Astrocyte (in vitro differentiated cells and primary cell): ENCODE data around the gene CUL5. TPM values are rescaled to one million over a fixed set of nuclear protein-coding genes. Genes with fewer than 3 reads are reported as not detected.
A peak's percentile ranks its signal among the peaks of the same experiment; 100 is the strongest.

ENCODE experiments used
- DNase-seq: peaks from one replicate; pipeline ENCODE4 v3.0.0-alpha.2; 2010; ENCODE audit warnings: low read depth
- FAIRE-seq: peaks from 2 replicates; lab custom pipeline; 2011; peaks lifted over from hg19 to GRCh38; lab: Jason Lieb, UNC
- H2AFZ ChIP-seq: 2 replicates; pipeline ENCODE4 v1.6.0; 2012; ENCODE audit warnings: low read depth, low read length, inconsistent platforms
- H3K27ac ChIP-seq: 2 replicates; pipeline ENCODE4 v1.5.1; 2011; ENCODE audit warnings: low read depth, low read length, inconsistent platforms
- H3K27me3 ChIP-seq: 2 replicates; pipeline ENCODE4 v1.6.0; 2011; ENCODE audit warnings: low read length, inconsistent platforms; ENCODE audit not compliant: insufficient read depth
- H3K36me3 ChIP-seq: 2 replicates; pipeline ENCODE4 v1.5.1; 2011; ENCODE audit warnings: low read length, inconsistent platforms; ENCODE audit not compliant: insufficient read depth
- H3K4me1 ChIP-seq: 2 replicates; pipeline ENCODE4 v1.5.1; 2011; ENCODE audit warnings: low read length, inconsistent platforms; ENCODE audit not compliant: insufficient read depth
- H3K4me2 ChIP-seq: 2 replicates; pipeline ENCODE4 v1.6.0; 2012; ENCODE audit warnings: low read length, inconsistent platforms
- H3K4me3 ChIP-seq: 2 replicates; pipeline ENCODE4 v1.5.1; 2011; ENCODE audit warnings: low read depth, mild to moderate bottlenecking, low read length, inconsistent platforms; ENCODE audit not compliant: insufficient read depth
- H3K79me2 ChIP-seq: 2 replicates; pipeline ENCODE4 v1.6.0; 2012; ENCODE audit warnings: mild to moderate bottlenecking, low read length, inconsistent platforms; ENCODE audit not compliant: insufficient read depth
- H3K9ac ChIP-seq: 2 replicates; pipeline ENCODE4 v1.6.0; 2012; ENCODE audit warnings: mild to moderate bottlenecking, low read length, inconsistent platforms
- H3K9me3 ChIP-seq: 2 replicates; pipeline ENCODE4 v1.5.1; 2012; ENCODE audit warnings: low read depth, mild to moderate bottlenecking, low read length, inconsistent platforms; ENCODE audit not compliant: insufficient read depth
- H4K20me1 ChIP-seq: 2 replicates; pipeline ENCODE4 v1.6.0; 2012; ENCODE audit warnings: low read length, inconsistent platforms; ENCODE audit not compliant: insufficient read depth
- H3K27ac Mint-ChIP-seq: one replicate; pipeline ENCODE4 v1.8.0; 2021; ENCODE audit warnings: mild to moderate bottlenecking, mixed read lengths; ENCODE audit not compliant: unreplicated experiment
- H3K27me3 Mint-ChIP-seq: one replicate; pipeline ENCODE4 v1.8.0; 2021; ENCODE audit warnings: low read depth, mixed read lengths; ENCODE audit not compliant: unreplicated experiment
- H3K36me3 Mint-ChIP-seq: one replicate; pipeline ENCODE4 v1.8.0; 2021; ENCODE audit warnings: low read depth, mixed read lengths; ENCODE audit not compliant: unreplicated experiment
- H3K4me1 Mint-ChIP-seq: one replicate; pipeline ENCODE4 v1.8.0; 2021; ENCODE audit warnings: low read depth, mixed read lengths; ENCODE audit not compliant: unreplicated experiment
- H3K4me3 Mint-ChIP-seq: one replicate; pipeline ENCODE4 v1.8.0; 2021; ENCODE audit warnings: mild to moderate bottlenecking, moderate library complexity, mixed read lengths; ENCODE audit not compliant: unreplicated experiment
- H3K9me3 Mint-ChIP-seq: one replicate; pipeline ENCODE4 v1.8.0; 2021; ENCODE audit warnings: mild to moderate bottlenecking, mixed read lengths; ENCODE audit not compliant: unreplicated experiment
- EZH2 ChIP-seq: IDR thresholded peaks from 2 replicates; pipeline ENCODE4 v1.6.1; 2012; ENCODE audit warnings: mild to moderate bottlenecking, low read length, inconsistent platforms; ENCODE audit not compliant: insufficient read depth
- total RNA-seq: library from RNA; stranded (reverse); gene quantifications from 2 replicates; pipeline ENCODE4 v1.2.1, GENCODE V29; 2021
- TF ChIP-seq, protein P1 (sequence below): IDR thresholded peaks from 2 replicates; pipeline ENCODE4 v1.5.1; 2011; ENCODE audit warnings: low read depth, mild to moderate bottlenecking, inconsistent platforms, low read length, moderate library complexity; ENCODE audit not compliant: insufficient read depth

CUL5 gene
- total RNA-seq, 1 donor from 2014 or later = 40.9 TPM

DNA sequence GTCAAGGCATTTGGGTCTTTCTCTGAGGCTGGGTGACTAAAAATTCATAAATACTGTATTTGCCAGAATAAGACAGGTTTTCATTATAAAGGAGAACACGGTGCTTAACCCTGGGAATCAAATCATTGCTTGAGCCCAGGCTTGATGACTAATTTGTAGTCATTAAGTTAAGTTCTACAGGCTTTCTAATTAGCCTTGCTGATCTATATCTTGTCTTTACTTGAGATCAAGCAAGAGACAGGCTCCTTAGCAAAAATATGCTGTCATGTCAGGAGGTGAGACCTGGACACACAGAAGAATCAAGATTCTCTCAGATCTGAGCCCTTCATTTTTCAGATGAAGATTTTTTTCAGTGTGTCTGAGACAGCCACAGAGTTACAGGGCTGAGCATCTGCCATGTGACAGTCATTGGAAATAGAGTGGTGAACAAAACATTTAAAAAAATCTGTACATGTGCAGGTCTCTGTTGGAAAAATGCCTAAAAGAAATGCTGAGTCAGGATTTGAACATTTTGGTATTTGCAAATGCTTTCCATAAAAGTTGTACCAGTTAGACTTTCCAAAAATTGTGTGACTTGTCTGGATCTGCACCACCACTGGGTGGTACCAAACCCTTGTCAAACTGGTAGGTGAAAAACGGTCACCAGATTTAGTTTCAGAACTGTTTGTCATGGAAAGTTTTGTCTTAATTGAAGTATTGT, 127.3 kb downstream of the CUL5 start:
- TF ChIP-seq, protein P1, sequence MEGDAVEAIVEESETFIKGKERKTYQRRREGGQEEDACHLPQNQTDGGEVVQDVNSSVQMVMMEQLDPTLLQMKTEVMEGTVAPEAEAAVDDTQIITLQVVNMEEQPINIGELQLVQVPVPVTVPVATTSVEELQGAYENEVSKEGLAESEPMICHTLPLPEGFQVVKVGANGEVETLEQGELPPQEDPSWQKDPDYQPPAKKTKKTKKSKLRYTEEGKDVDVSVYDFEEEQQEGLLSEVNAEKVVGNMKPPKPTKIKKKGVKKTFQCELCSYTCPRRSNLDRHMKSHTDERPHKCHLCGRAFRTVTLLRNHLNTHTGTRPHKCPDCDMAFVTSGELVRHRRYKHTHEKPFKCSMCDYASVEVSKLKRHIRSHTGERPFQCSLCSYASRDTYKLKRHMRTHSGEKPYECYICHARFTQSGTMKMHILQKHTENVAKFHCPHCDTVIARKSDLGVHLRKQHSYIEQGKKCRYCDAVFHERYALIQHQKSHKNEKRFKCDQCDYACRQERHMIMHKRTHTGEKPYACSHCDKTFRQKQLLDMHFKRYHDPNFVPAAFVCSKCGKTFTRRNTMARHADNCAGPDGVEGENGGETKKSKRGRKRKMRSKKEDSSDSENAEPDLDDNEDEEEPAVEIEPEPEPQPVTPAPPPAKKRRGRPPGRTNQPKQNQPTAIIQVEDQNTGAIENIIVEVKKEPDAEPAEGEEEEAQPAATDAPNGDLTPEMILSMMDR = peak; percentile 6
- no peak for TF ChIP-seq EZH2
- H3K27ac Mint-ChIP-seq = no peak overlapping the region
- Histone ChIP-seq H3K4me3 (no peak overlapping the region), H2AFZ (no peak overlapping the region), H3K9ac (no peak overlapping the region), H4K20me1 (no peaks in the 10 kb centered on the region), H3K4me2 (no peak overlapping the region), H3K79me2 (peaks cover under 1% of the 10 kb centered on the region), H3K27me3 (no peaks in the 10 kb centered on the region), H3K36me3 (peaks cover 20% of the 10 kb centered on the region), H3K27ac (no peak overlapping the region), H3K4me1 (no peaks in the 10 kb centered on the region), H3K9me3 (no peaks in the 10 kb centered on the region)
- H3K9me3 Mint-ChIP-seq = no peaks in the 10 kb centered on the region
- peaks cover 11% of the 10 kb centered on the region for H3K36me3 Mint-ChIP-seq
- H3K4me3 Mint-ChIP-seq = no peak overlapping the region
- H3K27me3 Mint-ChIP-seq = no peaks in the 10 kb centered on the region
- DNase-seq (peak; percentile 23), FAIRE-seq (no peak)
- H3K4me1 Mint-ChIP-seq = no peaks in the 10 kb centered on the region

DNA sequence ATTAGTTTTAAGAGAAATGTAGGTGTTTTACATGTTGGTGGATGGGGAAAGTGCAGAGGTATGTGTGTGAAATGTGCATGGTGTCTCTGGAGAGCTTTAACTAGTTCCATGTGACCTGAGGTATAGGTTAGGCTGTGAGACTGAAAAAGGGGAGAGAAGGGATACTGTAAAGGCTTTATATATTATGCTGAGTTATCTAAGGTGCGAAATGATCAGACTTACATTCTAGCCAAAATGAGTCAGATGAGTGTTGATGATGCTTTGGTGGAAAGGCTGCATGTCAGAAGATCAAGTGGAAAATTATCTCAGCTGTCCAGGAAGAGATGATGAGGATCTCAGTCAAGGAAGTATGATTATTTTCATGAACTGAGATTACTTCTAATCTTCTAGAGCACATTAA, 128.5 kb downstream of the CUL5 start:
- no peak for TF ChIP-seq EZH2
- TF ChIP-seq, protein P1 = no peak
- no peaks in the 10 kb centered on the region for H3K27me3 Mint-ChIP-seq
- H3K27ac Mint-ChIP-seq = no peak overlapping the region
- no peak for DNase-seq
- H3K4me3 Mint-ChIP-seq = no peak overlapping the region
- no peaks in the 10 kb centered on the region for H3K27me3 ChIP-seq
- no peak overlapping the region for H3K4me3 ChIP-seq
- no peaks in the 10 kb centered on the region for H3K4me1 ChIP-seq
- no peaks in the 10 kb centered on the region for H4K20me1 ChIP-seq
- no peaks in the 10 kb centered on the region for H3K79me2 ChIP-seq
- no peak overlapping the region for H3K27ac ChIP-seq
- no peak overlapping the region for H3K4me2 ChIP-seq
- no peak for FAIRE-seq
- no peak overlapping the region for H2AFZ ChIP-seq
- H3K4me1 Mint-ChIP-seq = no peaks in the 10 kb centered on the region
- no peaks in the 10 kb centered on the region for H3K9me3 Mint-ChIP-seq
- H3K9me3 ChIP-seq = no peaks in the 10 kb centered on the region
- H3K9ac ChIP-seq = no peak overlapping the region
- peaks cover 23% of the 10 kb centered on the region for H3K36me3 ChIP-seq
- peaks cover 10% of the 10 kb centered on the region for H3K36me3 Mint-ChIP-seq

DNA sequence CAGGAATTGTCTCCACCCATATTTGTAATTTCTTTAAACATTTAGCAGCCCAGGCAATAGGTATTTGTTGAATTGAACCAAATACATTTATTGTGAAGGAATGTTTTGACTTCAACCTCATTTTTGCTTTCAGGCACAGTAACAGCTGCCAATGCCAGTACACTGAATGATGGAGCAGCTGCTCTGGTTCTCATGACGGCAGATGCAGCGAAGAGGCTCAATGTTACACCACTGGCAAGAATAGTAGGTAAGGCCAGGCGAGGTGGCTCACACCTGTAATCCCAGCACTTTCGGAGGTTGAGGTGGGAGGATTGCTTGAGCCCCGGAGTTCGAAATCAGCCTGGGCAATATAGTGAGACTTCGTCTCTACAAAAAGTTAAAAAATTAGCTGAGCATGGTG, 133.6 kb downstream of the CUL5 start:
- H3K4me2 ChIP-seq = no peak overlapping the region
- DNase-seq (no peak), FAIRE-seq (no peak)
- H3K36me3 ChIP-seq = peaks cover 49% of the 10 kb centered on the region
- Mint-ChIP-seq H3K27me3 (no peaks in the 10 kb centered on the region), H3K27ac (no peak overlapping the region), H3K4me3 (no peak overlapping the region), H3K9me3 (no peaks in the 10 kb centered on the region), H3K36me3 (peaks cover 15% of the 10 kb centered on the region), H3K4me1 (no peaks in the 10 kb centered on the region)
- TF ChIP-seq, protein P1 = no peak
- TF ChIP-seq EZH2 = no peak
- H3K27ac ChIP-seq = no peak overlapping the region
- H3K27me3 ChIP-seq = no peaks in the 10 kb centered on the region
- no peaks in the 10 kb centered on the region for H3K9me3 ChIP-seq
- no peaks in the 10 kb centered on the region for H3K4me1 ChIP-seq
- H3K9ac ChIP-seq = no peak overlapping the region
- no peak overlapping the region for H2AFZ ChIP-seq
- no peak overlapping the region for H3K4me3 ChIP-seq
- H3K79me2 ChIP-seq = no peaks in the 10 kb centered on the region
- H4K20me1 ChIP-seq = no peaks in the 10 kb centered on the region
